ENCODE data around the gene ANKRD26.

The ANKRD26 gene

GRCh38 chr10:27099916-27100812 lies at the start of gene ANKRD26:
ANKRD26 (minus strand) TSS chr10:27100494; CDS start chr10:27100326, 168 bp downstream.
- POLR2A ChIA-PET = interaction anchor here (0.6 to 1.6 kb wide), 18 partner anchors 9 to 349 kb away, joined by 3 to 15 read pairs (median 4); partner anchors contain the start of gene YME1L1

GRCh38 chr10:27147701-27148100 lies 47.4 kb upstream of the ANKRD26 start:
- no peak for TF ChIP-seq TARDBP (IDR thresholded peaks at IDR 0.05)
- no peak for TF ChIP-seq L3MBTL2 (conservative IDR thresholded peaks at IDR 0.05)
- no peak for TF ChIP-seq ELF4 (IDR thresholded peaks at IDR 0.05)
- no peak for TF ChIP-seq CTBP1 (IDR thresholded peaks at IDR 0.05; ENCODE audit: borderline replicate concordance)
- no peak for TF ChIP-seq ZNF384 (IDR thresholded peaks at IDR 0.05)
- TF ChIP-seq LEF1 (IDR thresholded peaks at IDR 0.05; ENCODE audit: borderline replicate concordance) = no peak
- no peak for TF ChIP-seq HDGF (IDR thresholded peaks at IDR 0.05; ENCODE audit: borderline replicate concordance)
- TF ChIP-seq FOXM1 (IDR thresholded peaks at IDR 0.05; ENCODE audit: borderline replicate concordance) = no peak
- no peak for TF ChIP-seq FOXA1 (IDR thresholded peaks at IDR 0.05)
- TF ChIP-seq, protein P1, sequence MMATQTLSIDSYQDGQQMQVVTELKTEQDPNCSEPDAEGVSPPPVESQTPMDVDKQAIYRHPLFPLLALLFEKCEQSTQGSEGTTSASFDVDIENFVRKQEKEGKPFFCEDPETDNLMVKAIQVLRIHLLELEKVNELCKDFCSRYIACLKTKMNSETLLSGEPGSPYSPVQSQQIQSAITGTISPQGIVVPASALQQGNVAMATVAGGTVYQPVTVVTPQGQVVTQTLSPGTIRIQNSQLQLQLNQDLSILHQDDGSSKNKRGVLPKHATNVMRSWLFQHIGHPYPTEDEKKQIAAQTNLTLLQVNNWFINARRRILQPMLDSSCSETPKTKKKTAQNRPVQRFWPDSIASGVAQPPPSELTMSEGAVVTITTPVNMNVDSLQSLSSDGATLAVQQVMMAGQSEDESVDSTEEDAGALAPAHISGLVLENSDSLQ (IDR thresholded peaks at IDR 0.05) = no peak
- TF ChIP-seq BHLHE40 (IDR thresholded peaks at IDR 0.05; ENCODE audit: borderline replicate concordance) = no peak
- TF ChIP-seq FOXK2 (IDR thresholded peaks at IDR 0.05) = no peak
- TF ChIP-seq NFRKB (IDR thresholded peaks at IDR 0.05) = no peak
- TF ChIP-seq SUZ12 (IDR thresholded peaks at IDR 0.05) = no peak
- no peak for TF ChIP-seq ARNT (IDR thresholded peaks at IDR 0.05)
- TF ChIP-seq SP1 (IDR thresholded peaks at IDR 0.05) = no peak
- DNase-seq (ENCODE audit: extremely low spot score) = no peak
- CTCF ChIA-PET = no interaction called here
- POLR2A ChIA-PET = no interaction called here

More at GRCh38 chr10:27099916-27100812, at the start of gene ANKRD26:
- no peak for TF ChIP-seq ELF4 (IDR thresholded peaks at IDR 0.05)
- TF ChIP-seq L3MBTL2 (conservative IDR thresholded peaks at IDR 0.05) = peak; percentile 45
- CTCF ChIA-PET = no interaction called here
- peak; percentile 92 for DNase-seq (ENCODE audit: extremely low spot score)

GRCh38 chr10:27145937-27146336 lies 45.6 kb upstream of the ANKRD26 start:
- DNase-seq (ENCODE audit: extremely low spot score) = no peak
- ChIA-PET CTCF (no interaction called here), POLR2A (interaction anchor here (1.2 kb wide), 1 partner anchor 46 kb away, joined by 3 read pairs; the partner anchor contains the start of gene ANKRD26)
- TF ChIP-seq SP1 (IDR thresholded peaks at IDR 0.05) = no peak

DNA sequence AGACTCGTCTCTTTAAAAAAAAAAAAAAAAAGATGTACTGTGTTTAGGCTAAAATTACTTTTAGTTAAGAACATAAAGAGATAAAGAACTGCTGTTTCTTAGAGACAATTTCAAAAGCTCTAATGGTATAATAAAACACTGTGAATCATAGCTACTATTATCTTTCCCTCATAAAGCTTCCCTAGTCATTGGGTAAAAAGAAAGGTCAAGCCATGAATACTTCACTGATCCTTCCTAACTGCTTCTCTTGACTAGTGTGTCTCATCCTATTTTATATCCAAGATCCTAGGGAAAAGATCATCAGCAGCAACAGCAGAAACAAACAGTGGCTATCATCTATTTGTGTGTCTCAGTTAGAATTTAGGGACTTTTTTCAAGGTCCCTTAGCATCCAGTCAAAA lies 43.4 kb upstream of the ANKRD26 start:
- ChIA-PET CTCF (interaction anchor here (1.1 kb wide), 1 partner anchor 11 kb away, joined by 3 read pairs; the partner anchor contains the start of gene YME1L1), POLR2A (interaction anchor here (2.6 kb wide), 1 partner anchor 10 kb away, joined by 12 read pairs; the partner anchor contains the start of gene YME1L1)
- no peak for DNase-seq (ENCODE audit: extremely low spot score)
- no peak for TF ChIP-seq NFRKB (IDR thresholded peaks at IDR 0.05)
- TF ChIP-seq FOXK2 (IDR thresholded peaks at IDR 0.05) = no peak
- no peak for TF ChIP-seq CTBP1 (IDR thresholded peaks at IDR 0.05; ENCODE audit: borderline replicate concordance)
- no peak for TF ChIP-seq ELF4 (IDR thresholded peaks at IDR 0.05)
- no peak for TF ChIP-seq SUZ12 (IDR thresholded peaks at IDR 0.05)
- TF ChIP-seq SP1 (IDR thresholded peaks at IDR 0.05) = no peak
- no peak for TF ChIP-seq BHLHE40 (IDR thresholded peaks at IDR 0.05; ENCODE audit: borderline replicate concordance)
- no peak for TF ChIP-seq L3MBTL2 (conservative IDR thresholded peaks at IDR 0.05)
- TF ChIP-seq LEF1 (IDR thresholded peaks at IDR 0.05; ENCODE audit: borderline replicate concordance) = no peak
- no peak for TF ChIP-seq TARDBP (IDR thresholded peaks at IDR 0.05)

DNA sequence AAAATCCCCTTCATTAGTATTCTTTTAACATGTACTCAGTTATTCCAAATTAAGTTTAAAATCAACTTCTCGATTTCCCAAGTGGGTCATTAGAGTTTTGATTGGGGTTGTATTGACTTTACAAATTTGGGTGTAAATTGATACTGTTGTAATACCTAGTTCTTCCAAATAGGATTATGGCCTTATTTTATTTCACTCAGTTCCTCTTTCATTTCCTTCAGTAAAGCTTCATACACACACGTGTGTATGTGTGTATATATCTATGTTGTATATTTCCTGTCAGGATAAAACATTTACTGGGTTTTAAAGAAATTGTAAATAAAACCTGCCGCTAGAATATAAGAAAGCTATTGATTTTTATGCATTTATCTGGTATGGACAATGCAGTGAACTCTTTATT lies 38.0 kb upstream of the ANKRD26 start:
- ChIA-PET POLR2A (no interaction called here), CTCF (no interaction called here)
- DNase-seq (ENCODE audit: extremely low spot score) = no peak
- no peak for TF ChIP-seq ELF4 (IDR thresholded peaks at IDR 0.05)

DNA sequence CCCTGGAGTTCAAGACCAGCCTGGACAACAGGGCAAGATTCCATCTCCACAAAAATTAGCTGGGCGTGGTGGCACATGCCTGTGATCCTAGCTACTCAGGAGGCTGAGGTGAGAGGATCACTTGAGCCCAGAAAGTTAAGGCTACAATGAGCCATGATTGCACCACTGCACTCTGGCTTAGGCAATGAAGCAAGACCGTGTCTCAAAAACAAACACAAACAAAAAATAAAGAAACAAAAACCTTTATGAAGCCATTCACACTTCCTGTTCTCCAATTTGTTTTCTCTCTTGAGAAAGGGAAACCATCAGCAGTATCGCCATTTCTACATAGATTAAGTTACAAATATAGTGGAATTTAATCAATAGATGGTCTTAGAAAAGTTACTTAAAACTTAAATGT lies 34.1 kb upstream of the ANKRD26 start:
- ChIA-PET CTCF (no interaction called here), POLR2A (no interaction called here)
- DNase-seq (ENCODE audit: extremely low spot score) = no peak
- no peak for TF ChIP-seq FOXK2 (IDR thresholded peaks at IDR 0.05)
- TF ChIP-seq FOXM1 (IDR thresholded peaks at IDR 0.05; ENCODE audit: borderline replicate concordance) = no peak
- no peak for TF ChIP-seq HDGF (IDR thresholded peaks at IDR 0.05; ENCODE audit: borderline replicate concordance)
- TF ChIP-seq SP1 (IDR thresholded peaks at IDR 0.05) = no peak
- TF ChIP-seq, protein P1 (IDR thresholded peaks at IDR 0.05) = no peak
- TF ChIP-seq BHLHE40 (IDR thresholded peaks at IDR 0.05; ENCODE audit: borderline replicate concordance) = no peak
- TF ChIP-seq L3MBTL2 (conservative IDR thresholded peaks at IDR 0.05) = no peak

GRCh38 chr10:27108165-27108564 lies 7.9 kb upstream of the ANKRD26 start:
- ChIA-PET CTCF (no interaction called here), POLR2A (no interaction called here)
- TF ChIP-seq L3MBTL2 (conservative IDR thresholded peaks at IDR 0.05) (no peak), LEF1 (IDR thresholded peaks at IDR 0.05; ENCODE audit: borderline replicate concordance) (no peak), BHLHE40 (IDR thresholded peaks at IDR 0.05; ENCODE audit: borderline replicate concordance) (no peak), FOXM1 (IDR thresholded peaks at IDR 0.05; ENCODE audit: borderline replicate concordance) (no peak), HDGF (IDR thresholded peaks at IDR 0.05; ENCODE audit: borderline replicate concordance) (no peak), SUZ12 (IDR thresholded peaks at IDR 0.05) (no peak), FOXA1 (IDR thresholded peaks at IDR 0.05) (no peak), CTBP1 (IDR thresholded peaks at IDR 0.05; ENCODE audit: borderline replicate concordance) (no peak), ELF4 (IDR thresholded peaks at IDR 0.05) (no peak)

More at GRCh38 chr10:27108165-27108564, 7.9 kb upstream of the ANKRD26 start:
- no peak for DNase-seq (ENCODE audit: extremely low spot score)

All from HEK293T (cell line).